ENCODE measurements around the gene NELFCD.
A peak's percentile ranks its signal among the peaks of the same experiment; 100 is the strongest.
"Not testable (repeated sequence)": the region's sequence is repeated elsewhere in the genome, so short reads cannot be mapped to it uniquely, and the experiment has no call there.

Gene NELFCD

DNA sequence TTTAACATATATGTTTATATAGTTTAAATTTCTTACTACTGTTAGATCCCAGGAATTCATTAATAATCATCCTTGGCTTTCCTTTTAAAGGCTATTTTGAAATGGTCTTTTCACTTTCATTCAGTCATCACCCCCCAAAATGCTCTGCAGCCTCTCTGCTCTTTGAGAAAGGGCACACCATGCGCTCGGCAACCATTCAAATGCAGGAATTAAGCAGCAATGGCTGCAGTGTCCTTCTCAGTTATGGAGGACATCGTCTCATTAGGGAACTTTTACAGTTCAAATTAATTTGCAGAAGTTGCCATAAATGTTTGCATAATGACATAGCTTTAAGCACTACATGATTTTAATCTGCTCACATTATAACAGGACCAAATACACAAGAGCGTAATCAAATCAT, 44.5 kb downstream of the NELFCD start:
- DNase-seq (ENCODE audit: low spot score) = no peak

DNA sequence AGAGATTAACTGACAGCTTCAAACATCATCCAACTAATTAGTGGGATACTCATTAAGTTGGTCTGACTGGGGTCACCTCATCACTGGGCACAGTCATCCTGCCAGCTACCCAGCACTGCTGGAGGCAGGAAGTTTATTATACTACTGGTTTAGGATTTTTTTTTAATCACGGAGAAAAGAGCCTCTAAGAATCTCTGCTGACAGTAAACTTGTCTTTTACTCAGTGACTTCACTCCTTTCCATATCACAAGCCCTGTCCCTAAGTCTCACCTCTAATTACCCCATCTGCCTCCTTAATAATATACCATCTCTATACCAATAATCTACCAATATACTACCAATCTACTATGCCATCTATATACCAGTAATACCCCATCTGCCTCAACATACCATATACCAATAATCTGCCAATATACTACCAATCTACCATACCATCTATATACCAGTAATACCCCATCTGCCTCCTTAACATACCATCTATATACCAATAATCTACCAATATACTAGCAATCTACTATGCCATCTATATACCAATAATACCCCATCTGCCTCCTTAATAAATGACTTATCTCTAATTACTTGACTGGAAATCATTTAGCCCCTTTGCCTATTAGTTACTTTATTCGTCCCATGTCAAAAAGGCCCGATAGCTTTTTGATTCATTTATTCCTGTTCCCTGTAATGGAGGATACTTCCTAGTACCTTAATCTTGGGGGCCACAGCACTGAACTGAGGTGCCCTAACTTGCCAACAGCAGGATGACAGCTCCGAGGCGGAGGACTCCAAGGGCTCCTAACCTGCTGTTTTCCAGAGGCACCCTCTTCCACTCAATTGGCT, 46.1 kb downstream of the NELFCD start:
- no peak for DNase-seq (ENCODE audit: low spot score)

DNA sequence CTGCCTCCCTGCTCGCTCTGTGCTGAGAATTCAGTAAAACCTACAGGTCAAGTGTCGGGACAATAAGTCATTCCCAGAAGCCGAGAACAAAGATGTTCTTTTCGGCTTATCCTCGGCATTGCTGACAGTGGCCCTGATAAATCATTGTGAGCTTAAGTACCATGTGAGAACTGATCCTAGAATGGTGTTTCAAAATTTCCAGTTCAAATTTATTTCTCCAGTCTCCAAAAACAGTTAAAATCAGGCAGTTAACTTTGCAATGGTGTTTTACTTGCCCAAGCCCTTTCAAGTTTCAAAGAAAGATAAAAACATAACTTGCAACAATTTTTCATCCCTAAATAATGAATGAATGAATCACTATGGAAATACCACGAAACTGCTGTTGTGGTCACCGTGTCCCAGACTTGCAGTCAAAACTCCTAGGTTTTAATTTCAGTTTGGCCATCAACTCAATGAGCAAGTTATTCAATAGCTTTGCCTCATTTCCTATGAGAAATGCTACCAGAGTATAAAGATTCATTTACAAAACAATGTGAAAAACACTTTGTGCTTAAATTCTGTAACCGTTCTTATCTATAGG, 46.8 kb downstream of the NELFCD start:
- no peak for DNase-seq (ENCODE audit: low spot score)

DNA sequence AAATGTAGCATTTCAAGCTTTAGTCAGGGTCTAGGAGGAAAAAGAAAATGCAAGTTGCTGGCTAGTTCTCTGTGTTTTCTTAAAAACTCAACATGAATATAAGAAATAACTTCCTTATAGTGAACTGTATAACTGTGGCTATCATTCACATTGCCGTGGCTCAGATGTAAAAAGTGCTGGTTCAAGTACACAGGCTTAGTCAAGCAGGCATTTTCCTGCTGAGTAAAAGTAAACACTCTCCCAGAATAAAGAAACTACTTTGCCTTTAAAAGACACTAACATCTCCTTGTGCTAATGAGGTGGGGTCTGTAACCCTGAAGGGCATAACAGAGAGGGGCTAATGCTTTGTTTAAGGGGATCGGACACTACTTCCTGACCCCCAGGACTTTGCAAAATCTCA, 47.8 kb downstream of the NELFCD start:
- DNase-seq (ENCODE audit: low spot score) = no peak

DNA sequence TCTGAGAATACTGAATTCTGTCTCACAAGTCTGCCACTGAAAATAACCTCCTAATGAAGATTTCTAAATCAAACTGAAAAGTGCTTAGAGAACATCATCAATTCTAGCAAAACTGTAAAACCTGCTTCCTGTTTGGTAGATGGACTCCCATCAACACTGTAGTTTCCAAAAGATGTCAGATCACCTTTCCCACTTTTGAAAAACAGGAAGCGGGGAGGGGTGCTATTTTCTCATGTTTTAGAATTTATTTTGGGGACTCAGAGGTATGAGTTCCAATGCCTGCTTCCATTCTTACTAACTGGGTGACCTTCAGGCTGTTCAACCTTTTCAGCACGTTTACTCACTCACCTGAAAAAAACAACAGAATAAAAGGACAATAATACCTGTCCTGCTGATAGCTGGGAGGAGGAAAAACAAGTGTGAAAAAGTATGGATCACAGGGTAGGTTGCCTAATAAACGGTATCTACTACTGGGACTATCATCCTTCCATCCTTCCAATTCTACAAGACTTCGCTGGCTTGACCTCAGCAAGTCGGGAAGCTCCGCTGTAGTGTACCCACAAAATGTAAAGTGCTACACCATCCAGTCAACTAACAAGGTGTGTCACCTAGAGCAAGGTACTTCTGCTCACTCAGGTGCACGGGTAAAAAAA, 50.0 kb downstream of the NELFCD start:
- no peak for DNase-seq (ENCODE audit: low spot score)

DNA sequence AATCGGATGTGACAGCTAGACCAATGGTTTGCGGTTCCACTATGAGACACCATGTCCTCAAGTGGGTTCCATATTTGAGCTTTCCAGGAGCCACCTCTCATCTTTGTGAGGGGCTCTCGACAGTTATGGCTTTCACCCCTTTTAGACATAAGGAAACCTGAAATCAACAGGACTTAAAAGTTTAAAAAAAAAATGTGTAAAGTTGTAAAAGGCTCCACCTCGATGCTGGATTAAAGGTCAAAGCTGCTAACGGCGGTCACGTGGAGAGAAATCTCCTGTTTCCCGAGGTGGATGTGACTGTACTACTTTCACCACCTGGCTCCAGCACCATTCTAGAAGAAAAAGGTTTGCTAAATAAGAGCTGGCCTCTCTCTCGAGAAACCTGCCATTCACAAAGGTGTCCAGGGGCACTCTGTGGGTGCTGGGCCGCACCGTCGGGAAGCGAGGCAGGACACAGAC, 50.5 kb downstream of the NELFCD start:
- DNase-seq (ENCODE audit: low spot score) = no peak

DNA sequence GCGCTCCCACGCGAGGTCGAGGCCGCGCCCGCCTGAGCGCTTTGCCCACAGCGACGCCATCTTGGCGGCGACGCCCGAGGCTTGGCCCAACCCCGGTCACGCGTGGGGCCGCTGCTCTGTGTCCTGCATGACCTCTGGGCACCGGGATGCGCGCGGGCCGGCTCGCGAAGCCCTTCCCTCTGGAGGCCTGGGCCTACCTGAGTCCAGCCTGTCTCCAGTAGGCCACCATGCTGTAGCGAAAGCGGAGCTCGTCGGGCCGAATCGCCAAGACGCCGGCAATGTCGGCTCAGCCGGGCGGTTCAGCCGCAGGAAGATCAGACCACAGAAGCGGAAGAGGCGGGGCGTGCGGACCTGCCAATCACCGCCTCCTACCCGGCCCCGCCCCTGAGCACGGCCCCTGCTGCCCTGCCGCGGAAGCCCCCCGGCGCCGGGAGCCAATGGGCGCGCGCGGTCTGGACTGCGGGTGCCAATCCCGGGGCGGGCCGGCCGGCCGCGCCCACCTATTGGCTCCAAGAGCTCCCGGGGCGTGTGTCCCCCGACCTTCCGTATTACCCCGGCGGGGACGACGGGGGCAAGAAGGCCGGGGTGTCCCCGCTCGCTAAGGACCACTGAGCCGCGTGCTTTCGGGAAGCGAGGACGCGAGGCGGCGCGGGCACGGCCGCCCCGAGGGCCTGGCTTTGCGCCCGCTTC, 51.1 kb downstream of the NELFCD start, which contains the start of gene ATP5F1E:
TSS of gene ATP5F1E (minus strand) at position 313 of the 690 bp plus-strand sequence. CDS start at position 229, 84 bp downstream.
- peak; percentile 98 for DNase-seq (ENCODE audit: low spot score)

DNA sequence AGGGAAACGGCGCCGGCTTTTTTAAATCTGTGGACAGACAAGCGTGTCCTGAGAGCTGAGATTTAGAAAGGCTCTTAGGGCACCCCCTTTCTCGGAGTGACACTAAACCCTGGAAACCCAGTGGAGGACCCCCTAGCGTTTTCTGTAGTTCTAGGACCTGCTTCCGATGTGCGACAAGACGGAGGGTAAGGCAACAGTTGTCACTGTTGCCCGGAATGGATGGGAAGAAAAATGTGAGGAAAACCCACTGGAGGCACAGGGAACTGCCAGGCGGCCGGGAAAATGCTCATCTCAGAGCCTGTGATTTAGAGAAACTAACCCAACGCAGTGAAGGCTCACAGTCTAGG, 51.6 kb downstream of the NELFCD start:
- peak; percentile 52 for DNase-seq (ENCODE audit: low spot score)

DNA sequence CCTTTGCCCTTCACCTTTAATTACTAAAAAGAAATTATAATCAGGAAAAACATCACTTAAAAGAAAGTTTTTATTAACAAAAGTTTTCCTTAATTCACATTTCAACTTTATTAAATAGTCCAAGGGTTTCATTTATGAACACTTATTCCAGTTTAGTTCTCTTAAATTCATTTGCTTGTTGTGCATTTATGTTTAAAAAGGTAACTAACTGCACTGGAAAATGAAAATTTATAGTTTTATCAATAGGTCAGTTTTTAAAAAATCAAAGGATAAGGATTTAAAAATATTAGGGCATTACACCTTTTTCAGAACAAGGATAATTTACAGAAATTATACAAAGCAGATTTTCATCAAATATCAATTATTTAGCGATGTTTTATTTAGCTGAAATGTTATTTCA, 52.0 kb downstream of the NELFCD start:
- no peak for DNase-seq (ENCODE audit: low spot score)

DNA sequence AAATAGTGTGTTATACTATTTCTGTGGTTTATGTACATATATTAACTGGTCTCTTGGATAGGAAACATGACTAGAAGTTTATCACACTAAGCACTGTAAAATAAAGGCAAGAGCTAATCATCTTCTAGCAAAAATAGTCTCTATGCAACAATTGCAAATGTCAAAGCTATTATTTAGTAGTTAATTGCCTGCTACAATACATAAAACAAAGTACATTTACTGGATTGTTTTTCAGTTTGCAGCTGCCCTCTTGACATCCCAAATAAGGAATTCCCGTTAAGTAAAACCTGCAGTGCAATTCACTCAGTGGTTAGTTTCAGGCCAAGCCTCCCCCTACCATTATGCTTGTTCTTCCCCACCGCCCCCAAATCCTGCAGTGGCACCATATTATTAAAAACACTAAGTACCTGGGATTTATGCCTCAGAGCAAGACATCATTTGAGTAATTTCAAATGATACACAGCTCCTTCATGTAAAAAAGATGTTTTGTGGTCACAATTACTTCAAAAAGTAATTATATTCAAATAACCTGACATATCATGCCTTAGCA, 52.6 kb downstream of the NELFCD start:
- DNase-seq (ENCODE audit: low spot score) = no peak

DNA sequence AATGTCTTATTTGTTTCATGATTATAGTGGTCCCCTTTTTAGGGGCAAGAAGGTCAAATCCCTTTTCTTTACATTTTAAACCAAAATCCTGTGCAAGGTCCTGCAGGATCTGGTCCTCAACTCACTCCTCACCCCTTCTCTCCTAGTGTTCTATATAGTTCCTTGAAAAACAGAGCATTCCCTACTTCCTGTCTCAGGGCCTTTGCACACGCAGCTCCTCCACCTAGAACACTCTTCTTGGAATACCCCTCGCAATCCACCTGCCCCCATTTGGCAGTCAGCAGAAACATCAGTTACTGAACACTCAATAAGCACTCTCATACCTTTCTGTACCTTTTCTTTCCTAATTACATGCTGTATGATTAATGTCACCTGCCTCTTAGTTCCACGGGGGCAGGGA, 54.3 kb downstream of the NELFCD start:
- no peak for DNase-seq (ENCODE audit: low spot score)

DNA sequence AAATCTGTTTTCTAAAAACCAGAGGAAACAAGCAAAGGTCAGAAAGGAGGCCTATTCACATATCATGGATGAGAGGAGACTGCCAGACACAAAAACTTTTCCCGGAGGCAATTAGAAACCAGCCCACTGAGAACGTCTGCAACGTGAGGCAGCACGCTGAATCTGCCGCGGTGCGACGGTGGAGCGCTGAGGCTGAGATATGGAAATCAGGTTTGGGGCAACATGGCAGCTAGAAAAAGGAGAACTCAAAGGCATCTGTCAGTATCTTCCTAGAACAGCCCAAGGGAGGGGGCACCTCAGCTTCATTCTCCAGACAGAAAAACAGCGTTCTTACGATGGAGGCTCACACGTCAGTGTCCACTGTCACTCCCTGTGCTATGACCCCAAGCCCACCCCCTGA, 56.3 kb downstream of the NELFCD start:
- DNase-seq (ENCODE audit: low spot score) = no peak

DNA sequence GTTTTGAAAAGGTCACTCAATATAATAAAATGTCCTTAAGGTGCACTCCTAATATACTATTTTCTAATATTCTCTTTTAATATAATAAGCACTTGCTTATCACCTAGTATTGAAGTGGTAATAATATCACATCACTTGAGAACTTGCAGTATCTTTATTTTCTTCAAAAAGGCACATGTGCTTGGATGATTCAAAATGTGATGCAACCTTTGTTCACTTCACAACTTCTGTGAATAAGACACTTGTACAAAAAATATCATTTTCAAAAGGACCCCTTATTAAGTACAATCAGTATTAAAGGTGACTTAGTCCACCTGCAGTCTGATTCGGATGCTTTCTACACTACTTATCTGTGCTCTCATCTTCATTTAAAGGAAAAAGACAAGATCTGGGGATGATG, 58.2 kb downstream of the NELFCD start:
- DNase-seq (ENCODE audit: low spot score) = no peak

DNA sequence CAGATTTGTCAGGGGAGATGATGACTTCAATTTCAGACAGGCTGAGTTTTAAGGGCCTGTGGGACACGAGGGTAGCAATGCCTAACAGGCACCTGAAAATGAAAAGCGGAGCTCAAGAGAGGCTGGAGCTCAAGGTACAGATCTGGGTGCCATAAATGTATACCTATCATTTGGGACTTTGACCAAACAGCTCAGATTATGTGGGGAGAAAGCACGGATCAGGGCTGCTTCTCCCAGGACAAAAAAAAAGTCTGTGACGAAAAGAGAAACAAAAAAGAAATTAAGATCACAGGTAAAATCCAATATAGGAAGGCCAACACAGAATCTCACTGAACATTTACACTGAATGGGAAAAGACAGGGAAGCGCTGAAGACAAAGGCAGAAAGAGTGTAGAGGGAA, 59.6 kb downstream of the NELFCD start:
- no peak for DNase-seq (ENCODE audit: low spot score)

DNA sequence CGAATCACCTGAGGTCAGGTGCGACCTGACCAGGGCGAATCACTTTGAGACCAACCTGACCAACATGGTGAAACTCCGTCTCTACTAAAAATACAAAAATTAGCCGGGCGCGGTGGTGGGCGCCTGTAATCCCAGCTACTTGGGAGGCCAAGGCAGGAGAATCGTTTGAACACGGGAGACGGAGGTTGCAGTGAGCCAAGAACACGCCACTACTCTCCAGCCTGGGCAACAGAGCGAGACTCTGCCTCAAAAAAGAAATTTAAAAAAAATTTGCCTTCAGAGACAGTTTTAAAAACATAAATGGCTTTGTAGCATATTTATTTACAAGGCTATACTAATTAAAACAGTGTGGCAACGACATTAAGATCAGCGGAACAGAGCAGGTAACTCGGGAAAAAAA, 60.4 kb downstream of the NELFCD start:
- DNase-seq (ENCODE audit: low spot score) = not testable (repeated sequence)

DNA sequence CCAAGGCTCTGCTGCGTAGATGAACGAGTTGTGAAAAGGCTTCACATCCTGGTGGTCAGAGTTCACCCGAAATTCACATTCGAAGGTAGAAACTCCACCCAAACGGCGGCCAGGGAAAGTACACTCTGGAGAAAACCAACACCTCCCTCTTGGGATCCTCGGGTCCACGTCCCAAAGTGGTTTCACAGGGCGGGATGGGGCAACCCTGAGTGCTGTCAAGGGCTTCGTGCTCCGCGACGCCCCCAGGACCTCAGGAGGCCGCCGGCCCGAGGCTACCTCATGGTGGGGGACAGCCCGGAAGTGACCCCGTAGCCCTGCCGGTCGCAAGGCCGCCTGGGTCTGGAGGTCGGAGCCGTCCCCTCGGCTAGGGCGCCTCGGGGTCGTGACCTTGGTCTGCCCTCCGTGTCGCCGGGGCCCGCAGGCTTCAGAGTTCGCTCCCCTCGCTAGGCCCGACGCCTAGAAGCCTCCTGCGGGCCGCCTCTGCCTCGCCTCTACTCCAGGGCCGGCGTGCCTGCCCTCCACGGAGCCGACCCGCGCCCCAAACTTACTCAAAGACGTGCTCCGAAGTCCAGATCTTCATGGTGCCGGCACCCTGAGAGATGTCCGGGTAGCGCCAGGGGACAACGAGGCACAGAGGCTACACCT, 61.2 kb downstream of the NELFCD start, which contains the start of gene PRELID3B:
TSS of gene PRELID3B (minus strand) at position 636 of the 645 bp plus-strand sequence. CDS start at position 580, 56 bp downstream.
- peak; percentile 27 for DNase-seq (ENCODE audit: low spot score)

DNA sequence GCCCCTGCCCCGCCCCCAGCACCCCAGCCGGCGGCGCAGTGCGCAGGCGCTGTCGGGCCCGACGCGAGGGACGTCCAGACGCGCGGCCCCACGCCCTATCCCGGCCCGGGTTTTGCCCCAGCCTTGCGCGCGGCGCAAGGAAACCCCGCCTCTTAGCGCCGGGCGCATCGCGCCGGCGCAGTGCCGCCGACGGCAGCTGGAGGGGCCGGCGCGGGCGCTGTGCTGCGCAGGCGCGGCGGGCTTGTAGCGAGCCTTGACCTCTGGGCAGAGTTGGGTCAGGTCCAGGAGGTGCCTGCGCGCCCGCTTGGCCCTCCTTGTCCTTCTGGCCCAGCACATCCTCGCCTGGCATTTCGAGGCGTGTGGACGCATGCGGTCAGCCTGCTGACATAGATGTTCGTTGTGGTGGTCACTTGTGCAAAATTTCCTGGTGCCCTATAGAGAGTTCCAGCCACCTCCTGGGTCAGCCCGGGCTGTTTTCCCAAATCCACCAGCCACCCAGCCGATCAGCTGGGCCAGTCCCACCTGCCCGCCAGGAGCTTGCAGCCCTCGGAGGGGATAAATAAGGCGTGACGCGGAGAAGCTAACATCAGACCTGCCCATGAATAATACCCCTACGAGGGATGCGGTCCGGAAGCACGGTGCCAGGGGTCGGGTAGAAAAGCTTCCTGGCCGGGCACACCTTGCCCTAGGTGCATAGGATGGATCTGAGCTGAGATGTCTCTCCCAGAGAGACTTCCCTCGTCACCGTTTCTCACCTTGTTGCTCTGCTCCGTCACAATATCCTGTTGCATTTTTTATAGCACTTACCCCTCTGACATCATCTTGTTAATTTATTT, 62.0 kb downstream of the NELFCD start:
- DNase-seq (ENCODE audit: low spot score) = peak; percentile 100

DNA sequence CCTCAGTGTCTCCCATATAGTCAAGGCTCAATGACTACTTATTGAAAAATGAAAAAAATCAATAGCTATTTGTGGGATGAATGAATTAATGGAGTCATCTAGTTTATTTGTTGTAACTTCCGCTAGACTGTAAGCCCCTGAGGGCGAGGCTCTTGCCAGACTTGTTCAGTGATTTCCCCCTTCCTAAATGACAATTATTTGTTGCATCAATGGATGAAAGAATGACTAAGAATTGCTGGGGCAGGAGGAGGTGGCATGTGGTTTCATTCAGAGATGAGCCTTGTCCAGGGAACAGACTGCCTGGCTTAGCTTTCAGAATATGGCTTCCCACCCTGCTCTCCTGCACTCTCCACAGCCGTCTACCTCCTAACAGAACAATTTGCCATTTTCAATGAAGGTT, 62.6 kb downstream of the NELFCD start:
- DNase-seq (ENCODE audit: low spot score) = no peak

DNA sequence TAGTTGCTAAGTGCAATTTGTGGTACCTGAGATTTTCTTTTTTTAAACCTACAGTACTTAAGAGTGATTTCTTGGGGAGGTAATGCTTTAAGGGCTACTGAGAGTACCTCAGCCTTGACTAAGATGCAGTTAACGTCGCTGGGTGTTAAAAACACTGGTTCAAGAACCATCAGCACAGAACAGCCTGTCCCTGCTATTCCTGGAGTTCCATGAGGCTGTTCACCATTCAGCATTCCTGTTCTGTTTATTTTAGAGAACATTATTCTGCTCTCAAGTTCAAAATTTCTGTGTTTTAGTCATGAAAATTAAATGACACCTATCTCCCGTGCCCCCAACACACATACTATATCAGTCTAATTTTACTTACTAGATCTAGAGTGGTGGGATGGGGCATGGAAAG, 63.2 kb downstream of the NELFCD start:
- no peak for DNase-seq (ENCODE audit: low spot score)

Data from AG08396 (cell line).